Lung (tissue), 12 donors: ENCODE results near the gene ITPR1. TPM values are rescaled to one million over a fixed set of nuclear protein-coding genes. Genes with fewer than 3 reads are reported as not detected.

Experiments used
- ATAC-seq: fragments of 200-7000 bp; cut with Tn5 transposase; one replicate; pipeline ENCODE4 v1.9.1; 2020; ENCODE audit warnings: moderate number of reproducible peaks; ENCODE audit not compliant: insufficient read depth, low FRiP score
- DNase-seq, 3 donors: peaks; one replicate each; pipeline ENCODE4 v3.0.0-alpha.2; 2013 to 2017
- H3K27ac ChIP-seq, 2 donors: one replicate each; pipeline ENCODE4 v1.5.1; 2013; ENCODE audit warnings: mild to moderate bottlenecking in 2 of 2, moderate library complexity in 2 of 2, control low read depth in 1 of 2, inconsistent platforms in 1 of 2, low read depth in 1 of 2, low read length in 1 of 2
- H3K27me3 ChIP-seq, 3 donors: one replicate each; pipeline ENCODE4 v1.5.1; 2013; ENCODE audit warnings: low read length in 2 of 3; ENCODE audit not compliant: control insufficient read depth in 3 of 3, insufficient read depth in 3 of 3
- H3K36me3 ChIP-seq, 4 donors: one replicate each; pipeline ENCODE4 v1.5.1; 2013; ENCODE audit warnings: low read length in 4 of 4, mild to moderate bottlenecking in 1 of 4, moderate library complexity in 1 of 4; ENCODE audit not compliant: control insufficient read depth in 4 of 4, insufficient read depth in 4 of 4
- H3K4me1 ChIP-seq, 5 donors: one replicate each; pipeline ENCODE4 v1.5.1; 2013; ENCODE audit warnings: low read length in 5 of 5, mild to moderate bottlenecking in 2 of 5, moderate library complexity in 1 of 5; ENCODE audit not compliant: control insufficient read depth in 5 of 5, insufficient read depth in 5 of 5
- H3K4me3 ChIP-seq: one replicate; pipeline ENCODE4 v1.5.1; 2013; ENCODE audit warnings: mild to moderate bottlenecking, control low read depth, moderate library complexity
- H3K9ac ChIP-seq, 2 donors: one replicate each; pipeline ENCODE4 v1.5.1; 2013; ENCODE audit warnings: low read length in 2 of 2, control low read depth in 1 of 2; ENCODE audit not compliant: insufficient read depth in 1 of 2
- H3K9me3 ChIP-seq, 4 donors: one replicate each; pipeline ENCODE4 v1.5.1; 2013; ENCODE audit warnings: low read length in 3 of 4, mild to moderate bottlenecking in 1 of 4, moderate library complexity in 1 of 4; ENCODE audit not compliant: control insufficient read depth in 4 of 4, insufficient read depth in 3 of 4
- WGBS, 2 donors: extraction: QIAGEN DNeasy Blood & Tissue Kit; methylation state at CpG; one replicate each; pipeline ENCODE4 v1.1.7; 2013; 5-methylcytosine and 5-hydroxymethylcytosine counted together
- polyA plus RNA-seq, 2 donors: library from polyadenylated mRNA; stranded (reverse); fragments of 200-250 nt; gene quantifications; one replicate each; pipeline ENCODE4 v1.2.1, GENCODE V29; 2013
- total RNA-seq, 2 donors: library from RNA; depleted of rRNA in 1 of 2; stranded (reverse); fragments of >200 nt in 1 of 2; gene quantifications; one replicate each; pipeline ENCODE4 v1.2.1, GENCODE V29; 2014 to 2021
- TF ChIP-seq, protein P1 (sequence below): IDR thresholded peaks from 2 replicates; pipeline ENCODE4 v1.5.1; 2012; ENCODE audit warnings: mild to moderate bottlenecking; ENCODE audit errors: control extremely low read depth, extremely low read depth
- donor health status: control.
- donor health status: control.
- donor health status: Bipolar disorder and iron deficiency.
- donor health status: healthy.
- donor health status: DM: yes; HTN: yes; CAD: no.

Gene ITPR1
- total and polyA plus RNA-seq, 4 donors, result 12.4 to 152 (median 44.1) TPM

DNA sequence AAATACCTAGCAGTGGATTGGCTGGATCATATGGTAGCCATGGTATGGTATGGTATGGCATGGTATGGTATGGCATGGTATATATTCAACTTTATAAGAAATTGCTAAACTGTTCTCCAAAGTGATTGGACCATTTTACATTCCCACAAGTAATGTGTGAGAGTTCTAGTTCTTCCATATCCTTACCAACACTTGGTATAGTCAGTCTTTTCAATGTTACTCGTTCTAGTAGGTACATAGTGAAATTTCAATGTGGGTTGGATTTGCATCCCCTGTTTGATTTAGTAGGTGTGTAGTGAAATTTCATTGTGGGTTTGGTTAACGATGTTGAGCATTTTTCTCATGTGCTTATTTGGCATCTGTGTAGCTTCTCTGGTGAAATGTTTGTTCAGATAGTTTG, 154.3 kb downstream of the ITPR1 start:
- Histone ChIP-seq H3K9ac (no peak overlapping the region), H3K27ac (no peak overlapping the region), H3K4me3 (no peak overlapping the region), H3K27me3 (no peaks in the 10 kb centered on the region), H3K4me1 (peaks cover 0 to 5% (median 0%) of the 10 kb centered on the region in 5 donors), H3K9me3 (peaks cover 0 to 2% (median 0%) of the 10 kb centered on the region in 4 donors), H3K36me3 (peaks cover 11 to 32% (median 20%) of the 10 kb centered on the region in 4 donors)
- TF ChIP-seq, protein P1, sequence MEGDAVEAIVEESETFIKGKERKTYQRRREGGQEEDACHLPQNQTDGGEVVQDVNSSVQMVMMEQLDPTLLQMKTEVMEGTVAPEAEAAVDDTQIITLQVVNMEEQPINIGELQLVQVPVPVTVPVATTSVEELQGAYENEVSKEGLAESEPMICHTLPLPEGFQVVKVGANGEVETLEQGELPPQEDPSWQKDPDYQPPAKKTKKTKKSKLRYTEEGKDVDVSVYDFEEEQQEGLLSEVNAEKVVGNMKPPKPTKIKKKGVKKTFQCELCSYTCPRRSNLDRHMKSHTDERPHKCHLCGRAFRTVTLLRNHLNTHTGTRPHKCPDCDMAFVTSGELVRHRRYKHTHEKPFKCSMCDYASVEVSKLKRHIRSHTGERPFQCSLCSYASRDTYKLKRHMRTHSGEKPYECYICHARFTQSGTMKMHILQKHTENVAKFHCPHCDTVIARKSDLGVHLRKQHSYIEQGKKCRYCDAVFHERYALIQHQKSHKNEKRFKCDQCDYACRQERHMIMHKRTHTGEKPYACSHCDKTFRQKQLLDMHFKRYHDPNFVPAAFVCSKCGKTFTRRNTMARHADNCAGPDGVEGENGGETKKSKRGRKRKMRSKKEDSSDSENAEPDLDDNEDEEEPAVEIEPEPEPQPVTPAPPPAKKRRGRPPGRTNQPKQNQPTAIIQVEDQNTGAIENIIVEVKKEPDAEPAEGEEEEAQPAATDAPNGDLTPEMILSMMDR, result no peak
- WGBS, 2 donors, result 97 to 98% methylated on average over 2 of the region's 2 CpGs
- DNase-seq, result no peak
- no peak for ATAC-seq

DNA sequence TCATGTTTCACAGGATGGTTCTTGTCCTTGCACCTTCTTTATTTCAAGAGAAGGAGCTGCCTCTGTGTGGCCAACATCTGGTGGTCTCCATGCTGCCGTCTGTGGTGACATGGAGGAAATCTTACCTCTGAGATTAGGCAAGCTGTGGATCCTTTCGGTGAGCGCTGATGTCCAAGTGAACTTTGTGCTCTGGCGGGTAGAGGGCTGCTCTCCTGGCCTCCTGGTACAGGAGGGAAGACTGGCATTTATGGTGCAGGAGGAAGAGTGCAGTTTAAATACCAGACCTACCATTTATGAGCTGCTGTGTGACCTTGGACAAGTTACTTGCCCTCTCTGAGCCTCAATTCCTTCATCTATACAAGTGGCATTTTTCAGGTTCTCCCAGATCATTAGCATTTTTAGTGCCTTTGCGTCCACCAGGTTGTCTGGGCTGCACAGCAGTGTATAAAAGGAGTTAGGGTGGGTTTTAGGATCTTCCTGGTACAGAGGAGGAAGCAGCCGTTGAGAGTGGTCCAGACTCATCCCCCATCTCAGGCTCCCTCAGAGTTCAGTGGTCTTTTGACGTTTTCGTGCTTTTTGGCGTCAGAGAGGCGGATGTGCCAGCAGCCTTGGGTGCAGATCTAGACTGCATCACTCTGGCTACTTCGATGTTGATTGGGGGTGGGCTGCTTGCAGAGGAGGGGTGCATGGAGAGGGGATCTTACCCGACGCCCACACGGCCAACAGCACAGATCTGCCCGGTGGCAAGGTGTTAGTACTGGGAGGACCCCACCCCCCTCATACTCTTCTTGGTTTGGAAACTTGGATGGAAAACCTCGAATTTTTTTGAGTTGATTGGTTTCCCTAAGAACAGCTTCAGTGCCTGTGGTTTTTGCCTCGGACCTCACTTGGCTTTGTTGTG, 162.2 kb downstream of the ITPR1 start:
- H3K4me1 ChIP-seq, result no peaks in the 10 kb centered on the region
- H3K27me3 ChIP-seq, result no peaks in the 10 kb centered on the region
- ATAC-seq (no peak), DNase-seq (no peak)
- peaks cover 0 to 17% (median 6%) of the 10 kb centered on the region in 4 donors for H3K36me3 ChIP-seq
- TF ChIP-seq, protein P1, result no peak
- H3K9me3 ChIP-seq, result no peaks in the 10 kb centered on the region
- no peak overlapping the region for H3K27ac ChIP-seq
- no peak overlapping the region for H3K4me3 ChIP-seq
- H3K9ac ChIP-seq, result no peak overlapping the region
- WGBS, 2 donors, result 67 to 72% methylated on average over 17 of the region's 17 CpGs

DNA sequence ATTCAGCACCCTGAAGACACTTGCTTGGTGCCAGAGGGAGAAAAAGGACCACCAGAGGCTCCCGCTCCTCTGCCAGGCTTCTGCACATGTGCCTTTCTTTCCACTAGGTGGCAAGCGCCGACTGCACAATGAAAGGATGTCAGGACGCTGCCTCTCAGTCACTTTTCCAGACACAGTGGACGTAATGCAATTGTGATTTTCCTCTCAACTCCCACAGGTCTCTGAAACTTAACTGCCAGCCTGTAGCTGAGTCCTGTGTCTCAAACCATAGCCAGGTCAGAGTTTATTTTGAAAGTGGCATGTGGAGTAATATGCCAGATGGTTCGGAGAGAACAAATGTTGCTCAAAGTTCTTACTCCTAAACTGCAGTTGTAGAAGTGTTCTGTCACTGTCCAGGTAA, 162.9 kb downstream of the ITPR1 start:
- Histone ChIP-seq H3K27me3 (no peaks in the 10 kb centered on the region), H3K36me3 (peaks cover 0 to 19% (median 6%) of the 10 kb centered on the region in 4 donors), H3K27ac (no peak overlapping the region), H3K4me3 (no peak overlapping the region), H3K9ac (no peak overlapping the region), H3K9me3 (no peaks in the 10 kb centered on the region), H3K4me1 (no peaks in the 10 kb centered on the region)
- DNase-seq, result peak; percentile 77 to 81 (median 78)
- 32 to 64% methylated on average over 6 of the region's 6 CpGs for WGBS, 2 donors
- no peak for ATAC-seq
- TF ChIP-seq, protein P1, result peak; percentile 48
